T1000 (cell line): ENCODE measurements around the gene MOSPD3.
A peak's percentile ranks its signal among the peaks of the same experiment; 100 is the strongest.

Experiments used
- DNase-seq: peaks from one replicate; lab custom pipeline; 2025; ENCODE audit warnings: mixed read lengths; lab: John Stamatoyannopoulos, UW

Gene MOSPD3

DNA sequence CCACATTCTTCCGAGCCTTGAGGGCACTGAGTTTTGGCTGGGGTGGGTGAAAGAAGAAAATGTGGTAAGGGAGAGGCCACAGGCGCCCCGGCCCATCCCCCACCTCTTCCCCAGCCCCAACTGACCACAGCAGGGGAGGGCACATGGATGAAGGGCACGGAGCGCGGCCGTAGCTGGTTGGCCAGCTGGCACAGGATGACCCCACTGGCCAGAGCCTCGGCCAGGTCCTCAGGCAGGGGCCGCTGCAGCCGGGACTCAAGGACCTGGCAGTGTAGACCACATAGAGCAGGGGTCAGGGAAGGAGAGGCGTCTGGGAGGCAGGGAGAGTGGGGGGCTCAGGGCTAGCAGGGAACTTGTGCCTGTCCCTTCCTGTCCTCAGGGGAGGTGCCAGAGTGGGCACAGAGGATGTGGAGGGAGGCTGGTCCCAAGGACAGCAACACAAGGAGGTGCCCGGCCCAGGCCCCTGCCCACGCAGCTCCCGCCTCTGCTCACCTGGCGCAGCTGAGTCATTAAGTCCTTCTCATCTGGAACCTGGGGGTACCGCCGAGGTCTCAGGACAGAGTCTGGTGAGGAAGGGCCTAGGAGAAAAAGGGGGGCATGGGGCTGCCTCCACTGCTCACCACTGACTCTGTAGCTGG, 36.5 kb upstream of the MOSPD3 start:
- DNase-seq = no peak

DNA sequence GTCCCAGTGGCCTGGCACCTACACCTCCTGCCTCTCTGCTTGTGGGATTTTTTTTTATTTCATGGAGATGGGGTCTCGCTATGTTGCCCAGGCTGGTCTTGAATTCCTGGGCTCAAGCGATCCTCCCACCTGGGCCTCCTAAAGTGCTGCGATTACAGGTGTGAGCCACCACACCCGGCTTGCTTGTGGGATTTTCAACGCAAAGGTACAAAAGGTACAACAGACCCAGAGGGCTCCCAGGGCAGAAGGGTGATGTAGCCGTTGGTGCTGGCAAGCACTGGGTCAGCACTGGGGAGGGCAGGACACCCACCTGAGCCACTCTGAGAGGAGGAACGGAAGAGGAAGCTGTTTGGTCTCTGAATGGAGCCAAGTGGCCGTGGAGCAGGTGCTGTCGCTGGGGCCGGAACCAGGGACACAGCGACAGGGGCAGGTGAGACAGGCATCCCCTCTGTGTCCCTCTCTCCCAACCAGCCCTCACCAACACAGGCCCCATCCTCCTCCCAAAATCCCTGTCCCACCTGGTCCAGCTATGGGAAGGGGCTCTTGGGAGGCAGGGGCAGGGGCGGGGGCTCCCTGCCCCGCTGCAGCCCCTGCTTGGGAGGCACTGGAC, 35.9 kb upstream of the MOSPD3 start:
- no peak for DNase-seq

DNA sequence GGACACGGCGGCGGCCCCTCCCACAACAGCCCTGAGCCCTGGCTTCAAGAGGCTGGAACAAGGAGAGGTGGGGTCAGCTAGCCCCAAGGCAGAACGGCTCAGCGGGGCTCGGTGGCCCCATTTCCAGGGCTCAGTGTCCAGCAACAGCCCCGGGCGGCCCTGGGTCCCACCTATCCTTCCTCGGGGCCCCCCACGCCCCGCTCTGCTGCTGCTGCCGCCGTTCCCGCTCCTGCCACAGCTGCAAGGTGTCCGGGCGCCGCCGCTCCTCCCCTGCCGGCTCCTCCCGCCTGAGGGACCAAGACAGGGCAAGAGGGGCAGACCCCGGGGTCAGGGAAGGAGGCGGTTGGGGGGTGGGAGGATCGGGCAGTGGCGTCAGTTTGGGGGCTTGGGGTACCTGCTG, 35.2 kb upstream of the MOSPD3 start:
- no peak for DNase-seq

DNA sequence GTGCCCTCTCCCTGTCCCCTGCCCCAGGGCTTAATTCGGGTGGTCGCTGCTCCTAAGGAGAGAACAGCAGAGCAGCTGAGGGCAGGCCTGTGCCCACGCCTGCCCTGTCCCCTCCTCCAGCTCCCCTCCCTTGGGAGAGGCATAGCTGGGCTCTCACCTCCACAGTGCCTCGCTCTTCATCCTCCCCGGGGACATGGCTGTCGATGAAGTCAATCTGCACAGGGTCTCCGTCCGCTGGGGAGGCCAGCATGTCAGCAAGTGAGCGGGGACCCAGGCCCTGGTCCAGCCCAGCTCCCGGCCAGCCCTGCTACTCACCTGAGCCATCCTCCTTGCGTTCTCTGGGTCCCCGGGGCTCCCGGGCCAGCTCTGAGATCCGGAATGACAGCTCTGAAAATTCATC, 34.8 kb upstream of the MOSPD3 start:
- DNase-seq = no peak

DNA sequence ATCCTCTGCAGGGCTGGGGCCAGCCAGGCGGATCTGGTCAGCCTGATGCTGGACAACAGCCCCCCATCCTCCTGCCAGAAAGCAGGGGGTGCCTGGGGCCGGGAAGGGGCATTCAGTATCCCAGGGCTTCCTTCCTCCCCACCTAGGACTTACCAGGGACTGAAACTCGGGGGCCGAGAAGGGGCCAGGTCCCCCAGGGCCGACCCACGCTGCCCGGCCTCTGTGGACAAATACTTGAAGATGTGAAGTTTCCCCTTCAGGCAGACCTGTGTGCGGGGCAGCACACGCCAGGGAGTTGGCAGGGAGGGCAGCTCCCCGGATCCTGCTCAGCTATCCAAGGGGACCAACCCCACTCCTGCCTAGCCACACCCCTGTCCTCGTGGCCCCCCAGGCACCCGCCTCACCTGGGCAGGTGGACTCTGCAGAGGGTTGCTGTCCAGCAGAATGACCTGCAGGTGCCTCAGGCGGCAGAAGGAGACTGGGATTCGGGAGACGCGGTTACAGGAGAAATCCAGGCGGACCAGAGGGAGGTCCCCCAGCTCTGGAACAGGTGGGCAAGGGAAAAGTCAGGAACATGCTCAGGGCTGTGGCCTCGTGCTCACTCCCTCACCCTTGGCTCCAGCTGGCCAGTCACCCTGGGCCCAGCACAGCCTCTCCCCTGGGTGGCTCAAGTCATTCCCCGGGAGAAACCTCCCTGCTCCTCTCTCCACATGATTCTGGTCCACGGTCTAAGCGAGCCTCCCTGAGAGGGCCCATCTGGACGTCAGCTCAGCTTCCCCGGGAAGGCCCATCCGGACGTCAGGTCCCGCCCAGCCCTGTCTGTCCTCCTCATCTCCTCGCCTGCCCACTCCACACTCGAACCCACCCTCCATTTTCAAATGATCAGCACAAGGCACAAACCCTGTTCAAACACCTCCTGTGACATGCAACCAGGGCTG, 33.8 kb upstream of the MOSPD3 start:
- no peak for DNase-seq

DNA sequence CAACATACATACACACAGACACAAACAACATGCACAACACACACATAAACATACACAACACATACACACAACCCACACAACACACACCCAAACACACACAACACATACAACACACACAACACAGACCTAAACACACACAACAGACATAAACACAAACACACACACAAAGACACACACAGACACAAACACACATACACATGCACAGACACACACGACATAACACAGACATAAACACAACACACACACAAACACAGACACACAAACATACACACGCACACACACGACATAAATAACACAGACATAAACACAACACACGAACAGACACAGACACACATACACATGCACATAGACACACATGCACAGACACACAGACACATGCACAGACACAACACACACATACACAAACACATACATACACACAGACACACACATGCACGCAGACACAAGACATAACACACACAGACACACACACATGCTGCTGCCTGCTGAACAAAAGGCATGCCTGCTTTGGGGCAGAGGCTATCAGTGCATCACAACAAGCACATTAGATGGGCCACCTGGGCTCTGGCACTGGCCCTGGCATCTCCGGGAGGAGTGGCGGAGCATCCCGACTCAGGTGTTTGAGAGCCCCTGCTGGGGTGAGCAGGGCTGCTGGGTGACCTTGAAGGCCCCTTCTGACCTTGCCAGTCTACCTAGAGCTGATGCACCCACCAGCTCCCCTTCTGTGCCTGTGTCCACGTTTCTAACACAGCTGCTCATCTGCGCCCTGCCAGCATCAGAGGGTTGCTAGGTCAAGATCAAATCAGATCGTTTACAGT, 31.7 kb upstream of the MOSPD3 start:
- DNase-seq = no peak

DNA sequence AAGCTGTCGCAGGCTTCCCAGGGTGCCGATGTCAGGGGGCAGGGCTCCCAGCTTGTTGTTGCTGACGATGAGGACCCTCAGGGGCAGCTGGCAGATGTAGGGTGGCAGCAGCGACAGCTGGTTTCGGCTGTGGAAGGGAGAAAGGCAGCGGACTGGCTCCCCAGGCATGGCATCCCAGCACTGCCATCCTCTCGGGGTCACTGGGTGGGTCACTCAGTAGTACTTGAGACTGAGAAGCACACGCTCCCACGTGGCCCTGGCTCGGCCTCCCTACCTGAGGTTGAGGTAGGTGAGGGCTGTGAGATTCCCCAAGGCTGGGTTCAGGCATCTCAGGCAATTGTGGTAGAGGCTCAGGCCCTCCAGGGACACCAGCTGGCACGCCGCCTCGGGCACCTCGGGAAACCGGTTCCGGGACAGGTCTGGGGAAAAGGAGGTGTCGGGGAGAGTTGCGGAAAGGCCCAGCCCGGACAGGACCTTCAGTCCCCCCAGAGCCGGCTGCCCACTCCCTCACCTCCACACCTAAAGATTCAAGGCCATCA, 30.2 kb upstream of the MOSPD3 start:
- DNase-seq = no peak

DNA sequence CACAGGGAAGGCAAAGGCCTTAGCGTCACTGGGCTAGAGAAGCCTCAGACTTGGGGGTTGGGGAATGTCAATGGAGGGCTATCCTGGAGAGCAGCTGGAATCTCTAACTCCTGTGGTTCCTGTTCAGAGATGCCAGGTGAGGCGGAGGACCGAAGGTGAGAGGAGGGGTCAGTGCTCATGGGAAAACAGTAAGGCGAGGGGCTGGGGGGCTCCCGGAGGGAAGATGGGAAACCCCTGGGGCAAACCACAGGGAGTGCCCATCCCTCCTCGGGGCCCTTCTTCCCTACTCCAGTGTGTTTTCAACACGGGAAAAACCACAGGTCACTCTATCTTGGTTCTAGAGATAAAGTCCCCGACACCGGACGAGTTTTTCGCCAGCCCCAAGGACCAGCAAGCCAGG, 29.7 kb upstream of the MOSPD3 start:
- no peak for DNase-seq

DNA sequence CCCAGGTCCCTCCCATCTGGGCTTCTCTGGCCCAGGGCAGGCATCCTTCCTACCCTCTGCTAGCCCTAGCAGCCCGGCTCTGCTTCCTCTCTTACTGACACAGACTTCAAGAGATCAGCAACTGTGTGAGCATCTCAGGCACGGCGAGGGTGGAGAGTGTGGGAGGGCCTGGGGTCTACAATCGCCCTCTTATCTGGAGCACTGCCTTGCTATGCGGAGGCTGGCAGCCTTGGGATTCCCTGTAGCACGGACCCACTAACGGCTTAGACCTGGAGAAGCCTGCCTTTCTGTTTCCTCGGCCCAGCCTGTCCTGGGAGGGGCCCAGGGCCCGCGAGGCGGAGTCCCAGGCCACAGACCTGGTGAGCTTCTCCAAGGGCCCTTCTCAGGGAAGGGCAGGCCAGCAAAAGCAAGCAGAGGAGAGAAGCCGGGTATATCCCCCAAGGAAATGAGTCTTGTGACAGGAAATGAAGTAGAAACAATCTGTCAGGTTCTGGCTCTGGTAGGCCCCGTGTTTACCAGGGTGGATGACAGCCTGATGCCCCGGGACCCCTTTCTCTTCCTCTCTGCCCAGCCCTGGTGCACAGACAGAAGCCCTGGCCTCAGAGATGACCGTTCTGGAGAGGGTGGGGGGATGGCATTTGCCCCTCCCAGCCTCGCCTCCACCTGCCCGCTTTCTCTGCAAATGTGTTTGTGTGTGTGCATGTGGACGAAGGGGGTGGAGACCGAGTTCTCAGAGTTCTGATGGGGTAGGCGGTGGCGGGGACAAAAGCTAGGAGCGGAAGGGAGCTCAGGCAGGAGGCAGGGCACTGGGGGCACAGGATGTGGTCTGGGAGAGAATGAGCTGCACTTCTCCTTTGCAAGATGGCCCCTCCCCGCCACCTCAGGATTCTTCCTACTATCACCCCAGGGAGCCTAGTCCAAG, 28.9 kb upstream of the MOSPD3 start:
- DNase-seq = no peak

DNA sequence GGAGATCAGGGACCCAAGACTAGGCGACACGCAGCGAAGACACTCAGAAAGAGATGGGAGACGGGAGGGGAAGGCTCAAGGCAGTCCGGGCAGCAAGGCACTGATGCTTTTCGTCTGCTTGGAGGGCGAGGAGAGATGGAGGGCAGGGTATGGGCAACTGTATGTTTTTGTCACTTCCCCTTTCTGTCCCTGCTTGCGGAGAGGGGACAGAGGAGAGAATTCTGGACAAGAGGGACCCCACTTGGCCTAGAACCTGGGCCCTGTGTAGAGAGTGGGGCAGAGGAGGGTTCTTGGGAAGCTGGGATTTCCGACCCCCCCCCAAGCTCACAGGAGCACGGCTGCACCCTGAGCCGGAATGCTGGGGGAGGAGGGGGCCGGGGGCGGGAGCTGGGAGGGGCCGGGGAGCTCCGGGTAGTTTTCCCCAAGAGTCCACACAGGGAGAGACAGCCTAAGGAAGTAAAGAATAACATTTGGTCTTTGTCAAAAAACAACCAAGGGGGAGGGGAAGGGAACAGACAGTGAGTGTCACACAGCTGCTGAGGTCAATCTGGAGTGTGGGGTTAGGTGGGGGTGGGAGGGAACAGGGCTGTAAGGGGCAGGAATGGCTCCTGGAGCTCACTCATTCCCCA, 28.2 kb upstream of the MOSPD3 start:
- DNase-seq = no peak

DNA sequence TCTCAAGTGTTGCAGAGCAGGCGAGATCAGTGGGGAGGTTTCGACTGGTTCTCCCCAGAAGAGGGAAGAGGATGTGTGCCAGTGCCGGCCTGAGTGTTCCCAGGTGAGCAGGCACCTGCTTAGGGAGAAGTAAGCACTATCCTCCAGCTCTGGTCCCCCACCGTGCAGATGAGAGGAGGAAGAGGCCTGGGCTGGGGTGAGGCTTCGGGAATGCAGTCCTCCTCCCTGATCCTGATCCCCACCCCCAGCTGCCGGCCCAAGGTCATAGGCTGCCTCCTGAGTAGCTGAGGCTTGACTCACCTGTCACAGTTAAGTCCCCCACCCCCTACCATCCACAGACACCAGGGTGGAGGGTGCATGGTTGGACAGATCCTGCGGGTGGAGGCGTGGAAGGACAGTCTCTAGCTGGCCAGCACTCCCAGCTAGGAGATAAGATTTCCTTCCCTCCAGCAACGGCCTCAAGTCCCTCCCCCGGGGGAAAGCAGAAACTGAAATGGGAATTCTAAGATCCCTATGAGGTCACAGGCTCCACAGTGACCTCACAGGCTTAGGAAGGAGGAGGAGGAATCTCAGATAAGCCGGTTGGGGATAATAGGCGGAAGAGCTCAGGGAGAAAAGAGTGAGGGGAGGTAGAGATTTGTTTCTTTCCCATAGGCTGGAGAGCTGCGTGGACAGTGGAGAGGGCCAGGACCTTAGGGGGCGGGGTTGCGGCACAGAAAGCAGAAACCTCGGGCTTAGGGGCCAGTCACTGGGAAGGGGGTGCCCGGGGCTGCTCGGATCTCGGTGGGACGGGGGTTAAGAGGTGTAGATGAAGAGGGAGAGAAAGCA, 27.4 kb upstream of the MOSPD3 start:
- no peak for DNase-seq

DNA sequence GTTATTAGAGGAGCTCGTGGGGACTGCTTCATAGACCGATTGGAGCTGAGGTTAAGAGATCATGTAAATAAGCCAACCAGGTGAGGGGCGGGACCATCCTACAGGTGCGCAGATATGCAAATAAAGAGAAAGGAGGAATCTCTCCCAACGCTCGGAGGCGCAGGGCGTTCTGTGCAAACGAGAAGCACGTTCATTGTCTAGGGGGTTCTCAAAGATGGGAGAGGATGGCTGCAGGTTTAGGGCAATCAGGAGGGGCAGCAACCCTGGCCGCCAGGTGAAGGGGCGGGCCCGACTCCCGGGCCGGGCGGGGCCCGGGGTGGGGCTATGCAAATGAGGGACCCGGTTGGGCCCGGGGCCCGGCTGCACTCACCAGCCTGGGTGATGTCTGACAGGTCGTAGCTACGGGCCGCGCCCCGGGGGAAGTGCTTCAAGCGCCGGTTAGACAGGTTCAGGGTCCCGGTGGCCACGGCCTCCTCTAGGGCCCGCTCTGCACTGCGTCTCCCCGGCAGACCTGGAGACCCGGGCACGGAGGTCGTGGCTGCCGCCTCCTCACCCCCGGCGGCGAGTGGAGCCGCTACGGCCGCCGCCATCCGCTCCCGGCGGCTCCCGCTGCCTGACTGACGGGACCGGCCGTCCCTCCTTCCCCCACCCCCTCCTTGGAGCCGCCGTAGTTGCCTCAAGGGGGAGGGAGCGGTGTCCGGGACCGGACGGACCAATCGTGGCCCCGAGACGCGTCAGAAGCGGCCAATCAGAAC, 26.7 kb upstream of the MOSPD3 start, which contains the start of gene LRCH4:
LRCH4 (minus strand) TSS at position 619 of the 755 bp plus-strand sequence; CDS start at position 590, 29 bp downstream.
- DNase-seq = no peak

DNA sequence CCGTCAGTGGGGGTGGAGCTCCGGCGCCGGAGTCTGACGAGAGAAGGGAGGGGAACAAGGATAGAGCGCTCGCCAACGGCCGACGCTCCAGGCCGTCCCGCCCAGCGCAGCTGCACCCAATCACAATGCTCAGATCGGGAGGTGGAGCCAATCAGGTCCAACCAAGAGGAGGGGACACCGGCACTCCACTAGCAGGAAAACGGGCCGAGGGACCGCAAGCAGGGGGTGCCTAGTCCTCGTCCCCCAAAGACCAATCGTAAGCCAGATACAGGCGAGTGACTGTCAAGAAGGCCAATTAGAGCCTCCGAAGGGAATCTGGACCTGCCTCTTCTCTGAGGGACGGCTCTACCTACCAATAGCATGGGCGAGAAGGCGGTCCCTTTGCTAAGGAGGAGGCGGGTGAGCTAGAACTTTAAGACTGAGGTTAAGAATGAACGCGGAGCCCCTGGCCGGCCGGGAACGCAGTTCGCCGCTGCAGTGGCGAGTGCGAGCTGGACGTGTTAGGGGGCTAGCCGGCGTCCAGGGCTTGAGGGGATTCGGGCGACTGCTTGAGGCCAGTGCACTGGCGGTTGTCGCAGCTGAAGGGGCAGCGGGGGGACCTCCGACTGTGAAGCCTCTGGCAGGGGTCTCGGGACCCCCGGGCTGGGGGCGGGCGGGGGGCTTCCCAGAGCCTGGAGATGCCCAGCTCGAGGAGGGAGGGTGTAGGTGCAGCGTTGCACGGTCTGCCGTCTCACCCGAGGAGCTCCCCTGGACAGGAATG, 25.9 kb upstream of the MOSPD3 start, which contains the start of gene FBXO24:
FBXO24 (plus strand) TSS at position 63 of the 760 bp plus-strand sequence; CDS start at position 361, 298 bp downstream.
- peak; percentile 96 for DNase-seq

DNA sequence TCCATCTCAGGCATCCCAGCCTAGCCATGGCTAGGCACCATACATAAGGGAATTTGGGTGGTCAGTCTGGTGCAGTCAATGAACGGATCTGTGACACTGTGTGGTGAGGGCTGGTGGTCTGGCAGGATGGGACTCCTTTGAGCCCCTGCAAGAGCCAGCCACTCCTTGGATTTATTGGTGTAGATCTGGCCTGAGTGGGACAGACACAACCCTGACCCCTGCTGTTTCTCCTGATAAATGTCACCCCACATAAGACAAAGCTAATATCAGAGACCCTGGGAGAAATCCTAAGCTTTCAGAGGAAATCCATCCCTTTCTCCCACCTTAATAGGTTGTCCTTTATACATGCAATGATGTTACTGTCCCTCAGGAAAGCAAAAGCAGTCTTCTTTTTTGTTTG, 23.9 kb upstream of the MOSPD3 start:
- no peak for DNase-seq

DNA sequence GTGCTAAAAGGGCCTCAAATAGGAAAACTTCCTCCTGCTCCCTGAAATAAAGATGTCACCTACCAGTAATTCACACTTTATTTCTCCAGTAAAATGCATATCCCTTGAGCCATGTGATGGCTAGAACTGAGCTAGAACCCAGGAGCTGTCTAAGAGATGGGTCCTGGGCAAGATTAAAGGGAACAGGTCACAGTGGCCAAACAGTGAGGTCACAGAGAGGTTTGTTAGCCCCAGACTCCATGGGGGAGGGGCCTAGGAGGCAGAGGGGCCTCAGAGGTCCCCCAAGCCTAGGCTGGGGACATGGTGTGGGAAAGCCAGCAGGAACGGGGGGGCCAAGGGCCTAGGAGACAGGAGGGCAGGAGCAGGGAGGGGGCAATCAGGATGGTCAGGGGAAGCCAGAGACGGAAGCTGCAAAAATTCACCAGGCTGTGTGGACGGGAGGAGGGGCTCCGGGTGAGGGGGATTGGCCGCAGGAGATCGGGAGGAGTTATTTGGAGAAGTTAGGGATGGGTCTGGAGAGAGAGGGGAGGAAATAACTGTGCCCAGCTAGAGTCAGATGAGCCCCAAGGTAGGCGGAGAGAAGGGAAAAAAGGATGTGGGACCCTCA, 22.9 kb upstream of the MOSPD3 start:
- no peak for DNase-seq

DNA sequence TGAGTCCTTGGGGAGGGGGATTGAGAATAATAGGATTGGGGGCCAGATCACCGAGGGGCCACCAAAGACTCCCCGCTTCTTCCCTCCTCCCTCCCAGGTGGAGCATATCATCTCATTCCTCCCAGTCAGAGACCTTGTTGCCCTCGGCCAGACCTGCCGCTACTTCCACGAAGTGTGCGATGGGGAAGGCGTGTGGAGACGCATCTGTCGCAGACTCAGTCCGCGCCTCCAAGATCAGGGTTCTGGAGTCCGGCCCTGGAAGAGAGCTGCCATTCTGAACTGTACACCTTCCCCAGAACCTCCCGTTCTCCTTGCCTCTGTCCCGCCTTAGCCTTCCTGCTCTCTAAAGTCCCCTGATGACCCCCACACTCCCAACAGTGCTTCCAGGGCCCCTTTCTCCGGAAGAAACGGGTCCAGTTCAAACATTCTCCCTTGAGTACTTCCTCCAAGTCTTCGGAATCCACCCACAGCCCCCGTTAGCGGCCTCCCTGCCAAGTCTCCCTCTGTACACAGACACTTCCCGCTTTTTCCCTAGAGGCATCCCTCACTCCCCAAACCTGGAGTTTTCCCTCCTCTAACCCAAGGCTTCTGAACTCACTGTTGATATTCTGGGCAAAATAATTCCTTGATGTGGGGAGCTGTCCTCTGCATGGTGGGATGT, 22.1 kb upstream of the MOSPD3 start:
- DNase-seq = no peak

DNA sequence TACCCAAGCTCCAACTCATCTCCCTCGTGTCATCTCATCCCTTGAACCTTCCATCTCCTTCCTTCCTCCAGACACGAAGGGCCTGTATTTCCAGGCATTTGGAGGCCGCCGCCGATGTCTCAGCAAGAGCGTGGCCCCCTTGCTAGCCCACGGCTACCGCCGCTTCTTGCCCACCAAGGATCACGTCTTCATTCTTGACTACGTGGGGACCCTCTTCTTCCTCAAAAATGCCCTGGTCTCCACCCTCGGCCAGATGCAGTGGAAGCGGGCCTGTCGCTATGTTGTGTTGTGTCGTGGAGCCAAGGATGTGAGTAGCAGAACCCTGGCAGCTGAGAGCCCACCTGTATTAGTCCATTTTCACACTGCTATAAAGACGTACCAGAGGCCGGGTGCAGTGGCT, 20.7 kb upstream of the MOSPD3 start:
- no peak for DNase-seq
